DOHH2 (cell line): ENCODE measurements around the gene MRC1.

ENCODE experiments used
- H3F3A ChIP-seq: fragments of 200-600 bp; sonication (generic), shearing (Covaris generic); 2 replicates; pipeline ENCODE4 v1.6.0; 2016; ENCODE audit warnings: antibody characterized with exemption, mild to moderate bottlenecking; ENCODE audit not compliant: control insufficient read depth, insufficient read depth
- H3K27ac ChIP-seq: fragments of 200-600 bp; sonication (generic); 2 replicates; pipeline ENCODE4 v1.5.1; 2014; ENCODE audit warnings: low read depth, mild to moderate bottlenecking, low read length, moderate library complexity
- H3K27me3 ChIP-seq: fragments of 200-600 bp; sonication (generic); 2 replicates; pipeline ENCODE4 v1.6.1; 2014; ENCODE audit warnings: mild to moderate bottlenecking, low read length, mixed read lengths; ENCODE audit not compliant: control insufficient read depth
- H3K36me3 ChIP-seq: fragments of 200-600 bp; sonication (generic); 2 replicates; pipeline ENCODE4 v1.6.1; 2014; ENCODE audit warnings: mild to moderate bottlenecking, low read length, moderate library complexity, mixed read lengths; ENCODE audit not compliant: control insufficient read depth
- H3K4me1 ChIP-seq: fragments of 200-600 bp; sonication (generic); 2 replicates; pipeline ENCODE4 v1.6.1; 2014; ENCODE audit warnings: mild to moderate bottlenecking, low read length, mixed read lengths; ENCODE audit not compliant: control insufficient read depth
- H3K4me2 ChIP-seq: fragments of 200-600 bp; sonication (generic); 2 replicates; pipeline ENCODE4 v1.6.0; 2014; ENCODE audit warnings: mild to moderate bottlenecking, low read length, moderate library complexity
- H3K4me3 ChIP-seq: fragments of 200-600 bp; sonication (generic); 2 replicates; pipeline ENCODE4 v1.5.1; 2014; ENCODE audit warnings: mild to moderate bottlenecking, low read length, mixed read lengths
- H3K79me2 ChIP-seq: fragments of 200-600 bp; sonication (generic); 2 replicates; pipeline ENCODE4 v1.6.1; 2014; ENCODE audit warnings: mild to moderate bottlenecking, low read length, mixed read lengths; ENCODE audit not compliant: control insufficient read depth
- H3K9me2 ChIP-seq: fragments of 200-600 bp; sonication (generic); replicated peaks from 2 replicates; pipeline ENCODE4 v1.6.1; 2014; ENCODE audit warnings: mild to moderate bottlenecking, low read length, mixed read lengths; ENCODE audit not compliant: control insufficient read depth
- H3K9me3 ChIP-seq: fragments of 200-600 bp; sonication (generic); 2 replicates; pipeline ENCODE4 v1.6.1; 2014; ENCODE audit warnings: antibody characterized with exemption, low read length, mixed read lengths; ENCODE audit not compliant: control insufficient read depth, insufficient read depth
- H4K20me1 ChIP-seq: fragments of 200-600 bp; sonication (generic); 2 replicates; pipeline ENCODE4 v1.6.0; 2014; ENCODE audit warnings: low read depth, mild to moderate bottlenecking, antibody characterized with exemption, low read length, moderate library complexity; ENCODE audit not compliant: control insufficient read depth, insufficient read depth
- CTCF ChIP-seq: fragments of 200-600 bp; sonication (generic); IDR thresholded peaks from one replicate; pipeline ENCODE4 v1.5.1; 2014; ENCODE audit warnings: antibody characterized with exemption, mild to moderate bottlenecking, low read depth, low read length; ENCODE audit not compliant: poor library complexity, severe bottlenecking
- EZH2phosphoT487 ChIP-seq: fragments of 200-600 bp; sonication (generic); IDR thresholded peaks from 2 replicates; pipeline ENCODE4 v1.6.1; 2017; ENCODE audit warnings: borderline replicate concordance, mild to moderate bottlenecking, antibody characterized with exemption, low read length, moderate library complexity, mixed read lengths

MRC1 gene

GRCh38 chr10:17805921-17806577 is 3.1 kb upstream of the MRC1 start:
- peak; percentile 80 for TF ChIP-seq CTCF
- TF ChIP-seq EZH2phosphoT487, result no peak
- Histone ChIP-seq H3K79me2 (no peaks in the 10 kb centered on the region), H4K20me1 (no peaks in the 10 kb centered on the region), H3F3A (no peaks in the 10 kb centered on the region), H3K27me3 (no peaks in the 10 kb centered on the region), H3K4me2 (peak overlapping the region; percentile 59), H3K9me2 (no peaks in the 10 kb centered on the region), H3K4me1 (peaks cover 16% of the 10 kb centered on the region), H3K9me3 (peaks cover 4% of the 10 kb centered on the region; the same call in 1 of the 2 replicates), H3K4me3 (peak overlapping the region; percentile 26), H3K36me3 (no peaks in the 10 kb centered on the region), H3K27ac (peak overlapping the region; percentile 19; the same call in 1 of the 2 replicates)

- Histone ChIP-seq H3K79me2 (no peaks in the 10 kb centered on the region), H3K27ac (no peak overlapping the region), H3K9me3 (no peaks in the 10 kb centered on the region), H3K4me1 (peaks cover 2% of the 10 kb centered on the region), H3K36me3 (no peaks in the 10 kb centered on the region), H3K4me2 (no peak overlapping the region), H3F3A (no peaks in the 10 kb centered on the region), H3K27me3 (no peaks in the 10 kb centered on the region), H3K9me2 (no peaks in the 10 kb centered on the region), H3K4me3 (no peak overlapping the region), H4K20me1 (no peaks in the 10 kb centered on the region)
- TF ChIP-seq EZH2phosphoT487 (no peak), CTCF (no peak)
Observed at GRCh38 chr10:17811146-17811865, 2.2 kb downstream of the MRC1 start.

- Histone ChIP-seq H3K79me2 (no peaks in the 10 kb centered on the region), H3K4me3 (no peak overlapping the region), H3K4me2 (no peak overlapping the region), H3K27ac (no peak overlapping the region), H3K9me2 (no peaks in the 10 kb centered on the region), H3K9me3 (no peaks in the 10 kb centered on the region), H3F3A (no peaks in the 10 kb centered on the region), H3K27me3 (no peaks in the 10 kb centered on the region), H4K20me1 (no peaks in the 10 kb centered on the region), H3K36me3 (no peaks in the 10 kb centered on the region), H3K4me1 (no peaks in the 10 kb centered on the region)
- TF ChIP-seq EZH2phosphoT487, result no peak
- TF ChIP-seq CTCF, result no peak
Observed at GRCh38 chr10:17814973-17815372, 5.8 kb downstream of the MRC1 start.
